Immature natural killer cell (primary cell): ENCODE results near the gene STX16. TPM values are rescaled to one million over a fixed set of nuclear protein-coding genes. Genes with fewer than 3 reads are reported as not detected.

Experiments
- polyA plus RNA-seq, 3 donors: library from polyadenylated mRNA; unstranded; fragments of 300-500 nt; fragmentation: Illumina TruSeq; gene quantifications; one replicate each; pipeline ENCODE4 v1.2.3, GENCODE V29; 2021

The STX16 gene
- polyA plus RNA-seq, 3 donors from 2014 or later, result 17.2 to 24.9 (median 21.1) TPM

Other genes starting within 250 kb of the STX16 start
- not detected for gene APCDD1L, start 135.9 kb upstream of the STX16 start, polyA plus RNA-seq
- 10 to 100 TPM; 10.1 to 20.1 (median 11.6) TPM for gene NPEPL1, start 41.5 kb downstream of the STX16 start, polyA plus RNA-seq
- gene GNAS-AS1, start 199.6 kb downstream of the STX16 start, polyA plus RNA-seq, result not detected
- gene GNAS, start 201.4 kb downstream of the STX16 start, polyA plus RNA-seq, result 100 to 1,000 TPM in 2 of 3 donors, 10 to 100 TPM in 1; 70.1 to 127 (median 107) TPM